ENCODE results near the gene PHB1. TPM values are rescaled to one million over a fixed set of nuclear protein-coding genes. Genes with fewer than 3 reads are reported as not detected.

Gene PHB1
- total RNA-seq, 1 experiment from 2014 or later, result 641 TPM

- ChIA-PET POLR2A (ENCODE audit: unreplicated experiment) (no interaction called here), CTCF (no interaction called here)
- Histone ChIP-seq H3F3A (ENCODE audit: low read length, unreplicated experiment) (no peaks in the 10 kb centered on the region), H3K27me3 (ENCODE audit: low read length) (no peaks in the 10 kb centered on the region), H3K9me3 (ENCODE audit: low read length) (no peaks in the 10 kb centered on the region), H4K20me1 (ENCODE audit: low read length) (no peaks in the 10 kb centered on the region), H3K4me2 (ENCODE audit: low read length) (no peak overlapping the region), H3K36me3 (ENCODE audit: low read depth, low read length) (peaks cover 71% of the 10 kb centered on the region), H3K4me3 (ENCODE audit: low read length) (no peak overlapping the region), H3K9me2 (replicated peaks; ENCODE audit: low read length) (no peaks in the 10 kb centered on the region), H3K9ac (ENCODE audit: low read length) (no peak overlapping the region), H2AFZ (ENCODE audit: low read length) (no peak overlapping the region), H3K79me2 (ENCODE audit: low read length) (no peaks in the 10 kb centered on the region), H3K4me1 (ENCODE audit: insufficient read depth, low read length) (no peaks in the 10 kb centered on the region), H3K27ac (ENCODE audit: low read length) (no peak overlapping the region)
- intact Hi-C loops (cut with micrococcal nuclease), result no loop called here
- ATAC-seq (no peak), DNase-seq (no peak)
- TF ChIP-seq CTCF (conservative IDR thresholded peaks at IDR 0.05; ENCODE audit: low read depth, low read length) (no peak), EZH2phosphoT487 (IDR thresholded peaks at IDR 0.05; ENCODE audit: borderline replicate concordance, low read length) (no peak), EZH2 (IDR thresholded peaks at IDR 0.05; ENCODE audit: low read length, unreplicated experiment) (no peak)
- TSS peak; percentile 17 for BruUV-seq (replicated peaks)
These were observed 10.3 kb downstream of the PHB1 start for GRCh38 chr17:49404361-49404760.

GRCh38 chr17:49403514-49404289, 11.0 kb downstream of the PHB1 start:
- Histone ChIP-seq H3K9ac (ENCODE audit: low read length) (no peak overlapping the region), H3K27me3 (ENCODE audit: low read length) (no peaks in the 10 kb centered on the region), H3K79me2 (ENCODE audit: low read length) (no peaks in the 10 kb centered on the region), H3K4me1 (ENCODE audit: insufficient read depth, low read length) (no peaks in the 10 kb centered on the region), H4K20me1 (ENCODE audit: low read length) (no peaks in the 10 kb centered on the region), H3K27ac (ENCODE audit: low read length) (no peak overlapping the region), H3F3A (ENCODE audit: low read length, unreplicated experiment) (no peaks in the 10 kb centered on the region), H3K4me2 (ENCODE audit: low read length) (no peak overlapping the region), H2AFZ (ENCODE audit: low read length) (no peak overlapping the region), H3K4me3 (ENCODE audit: low read length) (no peak overlapping the region), H3K36me3 (ENCODE audit: low read depth, low read length) (peaks cover 65% of the 10 kb centered on the region), H3K9me2 (replicated peaks; ENCODE audit: low read length) (no peaks in the 10 kb centered on the region), H3K9me3 (ENCODE audit: low read length) (no peaks in the 10 kb centered on the region)
- ChIA-PET CTCF (no interaction called here), POLR2A (ENCODE audit: unreplicated experiment) (no interaction called here)
- no TSS peak for BruUV-seq (replicated peaks)
- TF ChIP-seq EZH2 (IDR thresholded peaks at IDR 0.05; ENCODE audit: low read length, unreplicated experiment) (no peak), EZH2phosphoT487 (IDR thresholded peaks at IDR 0.05; ENCODE audit: borderline replicate concordance, low read length) (no peak), CTCF (conservative IDR thresholded peaks at IDR 0.05; ENCODE audit: low read depth, low read length) (no peak)
- DNase-seq (no peak), ATAC-seq (no peak)
- intact Hi-C loops (cut with micrococcal nuclease), result no loop called here

GRCh38 chr17:49402706-49403105, 12.0 kb downstream of the PHB1 start:
- H2AFZ ChIP-seq (ENCODE audit: low read length), result no peak overlapping the region
- no TSS peak for BruUV-seq (replicated peaks)
- H3K79me2 ChIP-seq (ENCODE audit: low read length), result no peaks in the 10 kb centered on the region
- no peak overlapping the region for H3K27ac ChIP-seq (ENCODE audit: low read length)
- TF ChIP-seq CTCF (conservative IDR thresholded peaks at IDR 0.05; ENCODE audit: low read depth, low read length), result no peak
- TF ChIP-seq EZH2 (IDR thresholded peaks at IDR 0.05; ENCODE audit: low read length, unreplicated experiment), result no peak
- no peak for TF ChIP-seq EZH2phosphoT487 (IDR thresholded peaks at IDR 0.05; ENCODE audit: borderline replicate concordance, low read length)
- H3K4me3 ChIP-seq (ENCODE audit: low read length), result no peak overlapping the region
- no peak overlapping the region for H3K9ac ChIP-seq (ENCODE audit: low read length)
- H3K9me2 ChIP-seq (replicated peaks; ENCODE audit: low read length), result no peaks in the 10 kb centered on the region
- intact Hi-C loops (cut with micrococcal nuclease), result no loop called here
- H3K9me3 ChIP-seq (ENCODE audit: low read length), result no peaks in the 10 kb centered on the region
- no peaks in the 10 kb centered on the region for H3K4me1 ChIP-seq (ENCODE audit: insufficient read depth, low read length)
- ATAC-seq, result no peak
- no peaks in the 10 kb centered on the region for H3K27me3 ChIP-seq (ENCODE audit: low read length)
- POLR2A ChIA-PET (ENCODE audit: unreplicated experiment), result no interaction called here
- no peaks in the 10 kb centered on the region for H4K20me1 ChIP-seq (ENCODE audit: low read length)
- no peak overlapping the region for H3K4me2 ChIP-seq (ENCODE audit: low read length)
- CTCF ChIA-PET, result no interaction called here
- H3F3A ChIP-seq (ENCODE audit: low read length, unreplicated experiment), result no peaks in the 10 kb centered on the region
- DNase-seq, result no peak
- peaks cover 55% of the 10 kb centered on the region for H3K36me3 ChIP-seq (ENCODE audit: low read depth, low read length)
